SIG-M5 treated with dmso at 0.1 percent for 504 hours (cell line): Measurements from ENCODE around the gene WWOX.

Experiments
- DNase-seq: peaks from one replicate; lab custom pipeline; 2025; ENCODE audit not compliant: unreplicated experiment; lab: John Stamatoyannopoulos, UW

WWOX gene

DNA sequence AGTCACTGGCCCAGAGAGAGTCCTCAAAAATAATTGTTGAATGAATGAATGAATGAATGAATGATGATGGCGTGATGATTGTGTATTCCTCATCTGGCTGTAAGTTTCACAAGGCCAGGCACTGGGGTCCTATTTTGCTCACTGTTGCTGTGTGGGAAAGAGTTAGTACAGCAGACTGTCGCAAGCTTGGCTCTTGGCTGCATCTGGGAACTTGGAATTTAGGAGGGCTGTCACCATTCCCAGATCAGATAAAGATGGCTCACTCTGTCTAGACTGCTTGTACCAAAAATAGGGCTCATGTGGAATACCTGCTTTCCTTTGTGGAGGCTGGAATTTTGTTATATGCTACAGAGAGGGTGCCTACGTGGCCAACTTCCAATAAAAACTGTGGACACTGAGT is 530.6 kb downstream of the WWOX start:
- DNase-seq = no peak

DNA sequence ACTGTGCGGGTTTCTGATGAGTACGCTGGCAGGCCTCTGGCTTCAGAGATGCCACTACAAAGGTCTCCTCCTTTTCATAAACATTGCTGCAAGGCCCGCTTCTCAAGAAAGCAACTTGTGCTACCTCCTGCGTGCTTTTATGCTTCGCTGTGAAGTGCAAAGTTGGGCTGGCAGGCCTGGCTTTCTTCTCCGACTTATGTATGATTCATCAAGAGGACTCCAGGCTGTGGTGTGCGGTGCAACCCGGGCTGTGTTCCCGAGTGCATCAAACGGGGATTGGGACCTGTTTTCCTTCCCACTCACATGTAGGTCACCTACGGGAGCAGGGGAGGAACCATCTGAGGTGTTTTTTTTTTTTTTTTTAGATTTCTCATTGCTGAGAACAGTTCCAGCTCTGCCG is 534.1 kb downstream of the WWOX start:
- DNase-seq = no peak

DNA sequence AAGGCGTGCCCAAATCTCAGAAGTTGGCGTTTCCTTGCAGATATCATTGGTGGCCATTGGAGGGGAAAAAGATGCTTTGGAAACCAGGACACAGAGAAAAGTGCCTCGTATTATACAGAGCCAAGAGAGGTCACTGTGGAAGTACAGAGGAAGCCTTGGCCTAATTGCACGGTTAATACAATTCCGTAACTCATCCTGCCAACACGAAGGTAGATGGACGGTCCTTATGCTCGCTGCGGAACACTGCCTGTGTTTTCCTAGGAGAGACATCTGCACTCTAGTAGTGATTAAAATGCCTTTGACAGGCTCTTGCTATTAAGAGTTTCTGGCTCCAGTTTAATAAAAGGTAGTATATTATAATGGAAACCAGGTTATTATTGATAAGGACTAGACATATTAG is 536.4 kb downstream of the WWOX start:
- DNase-seq = no peak

DNA sequence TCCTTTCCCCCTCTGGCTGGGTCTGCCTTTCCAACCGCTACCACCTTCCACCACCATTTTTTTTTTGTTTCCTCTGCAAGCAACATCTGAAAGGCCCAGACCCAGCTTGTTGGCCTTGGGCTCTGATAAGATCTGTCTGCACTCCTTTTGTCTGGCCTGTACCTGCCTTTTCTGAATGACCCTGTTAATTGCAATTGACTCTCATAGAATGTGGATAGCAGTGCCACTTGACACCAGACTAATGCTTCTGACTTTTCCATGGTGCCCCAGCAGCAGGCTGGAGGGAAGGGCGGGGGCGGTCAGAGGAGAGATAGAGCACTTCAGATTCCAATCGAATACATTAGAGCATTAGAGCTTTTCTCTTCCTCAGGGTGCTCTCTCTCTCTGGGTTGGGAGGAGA is 538.9 kb downstream of the WWOX start:
- DNase-seq = no peak

DNA sequence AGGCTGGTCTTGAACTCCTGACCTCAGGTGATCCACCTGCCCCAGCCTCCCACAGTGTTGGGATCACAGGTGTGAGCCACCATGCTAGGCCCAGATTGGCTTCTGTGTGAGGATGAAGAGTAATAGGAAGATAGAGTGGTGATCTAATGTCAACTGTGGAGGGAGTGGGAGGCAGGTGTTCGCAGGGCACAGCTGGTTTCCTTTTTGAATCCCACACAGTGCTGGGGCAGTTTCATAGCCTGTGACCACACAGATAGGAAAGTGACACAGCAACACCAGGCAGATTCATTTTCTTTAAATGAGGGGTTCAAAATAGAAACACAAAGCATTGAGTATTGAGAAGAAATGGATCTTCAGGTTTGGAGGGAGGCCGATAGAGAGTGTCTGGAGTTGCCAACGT is 540.3 kb downstream of the WWOX start:
- no peak for DNase-seq

DNA sequence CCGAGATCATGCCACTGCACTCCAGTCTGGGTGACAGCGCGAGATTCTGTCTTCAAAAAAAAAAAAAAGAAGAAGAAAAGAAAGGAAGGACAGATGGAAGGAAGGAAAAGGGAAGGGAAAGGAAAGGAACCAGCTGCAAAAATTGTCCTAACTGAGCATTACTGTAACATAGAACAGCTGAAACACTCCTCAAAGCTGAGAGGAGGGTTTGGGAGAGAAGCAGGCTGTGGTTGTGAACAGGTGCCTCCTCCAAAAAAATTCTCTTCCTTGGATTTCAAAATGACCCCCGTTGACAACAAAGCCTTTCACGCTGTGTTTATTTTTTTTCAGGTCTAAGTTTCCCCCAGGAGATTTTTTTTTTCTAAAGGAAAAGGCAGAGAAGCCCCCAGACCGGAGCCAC is 541.4 kb downstream of the WWOX start:
- DNase-seq = no peak

DNA sequence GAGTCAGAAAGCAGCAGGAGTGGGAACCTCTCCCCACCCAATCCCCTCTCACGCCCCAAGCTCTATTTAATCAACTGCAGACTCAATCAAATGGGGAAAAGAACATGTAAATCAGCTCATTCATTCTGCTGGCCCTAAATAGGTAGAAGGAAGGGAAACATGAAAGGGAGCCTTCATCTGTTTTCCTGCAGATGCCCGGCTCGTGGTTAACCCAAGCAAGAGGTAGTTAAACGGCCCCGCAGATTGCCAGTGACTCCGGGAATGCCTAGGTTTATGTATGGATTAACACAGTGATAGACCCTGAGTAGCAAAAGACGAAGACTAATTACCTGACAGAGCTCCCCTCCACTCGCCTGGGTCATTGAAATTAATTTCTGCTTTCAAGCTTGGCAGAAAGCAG is 542.0 kb downstream of the WWOX start:
- DNase-seq = no peak

DNA sequence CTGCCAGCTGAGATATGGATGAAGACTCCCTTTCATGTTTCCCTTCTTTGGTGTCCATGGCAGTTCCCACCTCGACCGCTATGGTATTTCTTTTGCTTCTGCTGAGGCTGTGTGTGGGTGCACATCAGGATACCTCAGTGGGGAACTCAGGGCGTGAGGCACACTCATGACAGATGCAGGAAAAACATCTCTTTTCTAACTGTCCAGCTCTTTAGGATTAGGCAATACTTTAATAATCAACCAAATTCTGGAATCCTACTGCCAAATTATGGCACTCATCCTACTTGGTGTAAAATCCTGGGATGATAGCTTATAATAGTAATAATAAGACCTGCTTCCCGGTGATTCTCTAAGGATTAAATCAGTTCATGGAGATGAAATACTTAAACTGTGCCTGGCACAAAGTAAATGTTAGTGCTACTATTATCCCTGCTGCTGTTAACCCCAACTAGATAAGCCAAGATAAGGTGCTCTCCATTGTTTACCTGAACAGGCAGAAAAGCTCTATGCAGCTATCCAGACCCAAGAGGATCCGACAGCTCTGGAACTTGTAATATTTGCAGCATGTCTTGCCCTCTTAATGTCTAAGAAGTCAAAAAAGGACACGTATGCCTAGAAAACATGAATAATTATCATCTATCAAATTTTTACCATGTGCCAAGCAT is 543.3 kb downstream of the WWOX start:
- DNase-seq = no peak

DNA sequence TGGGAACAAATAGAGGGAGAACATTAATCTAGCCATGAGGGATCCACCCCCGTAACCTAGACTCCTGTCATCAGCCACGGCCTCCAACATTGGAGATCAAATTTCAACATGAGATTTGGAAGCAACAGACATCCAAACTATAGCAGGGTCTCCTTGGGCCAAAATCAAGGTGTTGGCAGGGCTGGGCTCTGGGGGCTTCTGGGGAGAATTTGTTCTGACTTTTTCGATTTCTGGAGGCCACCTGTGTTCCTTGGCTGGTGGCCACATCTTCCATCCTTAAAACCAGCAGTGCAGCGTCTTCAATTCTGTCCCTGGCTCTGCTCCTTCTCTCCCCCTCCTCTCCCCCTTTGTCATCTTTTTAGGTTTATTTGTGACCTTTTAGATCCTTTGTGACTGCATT is 546.2 kb downstream of the WWOX start:
- DNase-seq = no peak

DNA sequence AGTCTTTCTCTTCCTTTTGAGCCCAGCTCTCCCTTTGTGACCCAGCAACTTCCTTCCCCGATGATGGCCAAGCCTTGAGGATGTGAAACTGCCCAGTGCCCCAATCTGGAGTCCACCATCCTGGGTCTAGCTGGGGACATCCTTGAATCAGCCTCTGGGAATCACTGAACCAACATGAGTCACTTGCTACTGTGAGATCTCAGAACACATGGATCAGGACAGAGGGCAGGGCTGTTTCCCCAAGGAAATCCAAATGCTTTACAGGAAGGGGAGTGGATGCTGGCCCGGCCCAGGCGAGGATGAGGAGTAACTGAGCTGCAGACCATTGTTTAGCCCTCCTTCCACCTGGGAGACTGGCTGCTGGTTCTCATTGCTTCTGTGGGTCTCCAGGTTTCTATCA is 547.6 kb downstream of the WWOX start:
- no peak for DNase-seq

DNA sequence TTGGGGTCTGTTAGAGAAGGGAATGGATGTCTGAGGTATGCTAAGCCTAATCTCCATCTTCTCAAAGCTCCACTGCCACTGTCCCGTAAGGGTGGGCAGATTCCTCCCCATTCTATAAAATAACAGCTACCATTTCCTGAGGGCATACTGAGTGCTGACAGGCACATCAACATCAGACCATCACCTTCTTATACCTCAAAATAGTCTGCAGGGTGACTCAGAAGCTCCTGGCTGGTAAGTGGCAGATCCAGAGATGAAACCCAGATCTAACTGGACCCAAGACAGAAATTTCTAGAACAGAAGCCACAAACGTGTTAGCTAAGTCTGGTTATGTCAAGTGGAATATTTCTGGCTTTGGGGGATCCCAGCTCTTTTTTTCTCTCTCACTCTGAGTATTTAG is 548.0 kb downstream of the WWOX start:
- no peak for DNase-seq

DNA sequence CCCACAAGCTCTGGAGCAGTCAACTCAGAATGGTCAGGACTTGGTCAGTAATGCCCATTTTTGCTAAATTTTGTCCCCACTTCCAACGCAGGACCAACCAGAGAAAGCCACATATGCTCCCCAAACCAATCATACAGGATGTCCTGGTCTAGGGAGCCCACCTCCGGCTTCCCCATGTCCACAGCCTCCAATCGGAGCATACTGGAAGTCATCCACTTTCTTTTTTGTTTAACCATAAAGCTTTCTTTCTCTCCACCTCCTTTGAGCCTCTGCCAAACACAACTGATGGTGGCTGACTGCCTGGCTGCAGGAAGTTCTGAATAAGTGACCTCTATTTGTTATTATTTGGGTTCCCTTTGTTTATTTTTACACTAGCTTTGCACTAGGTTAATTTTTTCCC is 549.1 kb downstream of the WWOX start:
- no peak for DNase-seq

DNA sequence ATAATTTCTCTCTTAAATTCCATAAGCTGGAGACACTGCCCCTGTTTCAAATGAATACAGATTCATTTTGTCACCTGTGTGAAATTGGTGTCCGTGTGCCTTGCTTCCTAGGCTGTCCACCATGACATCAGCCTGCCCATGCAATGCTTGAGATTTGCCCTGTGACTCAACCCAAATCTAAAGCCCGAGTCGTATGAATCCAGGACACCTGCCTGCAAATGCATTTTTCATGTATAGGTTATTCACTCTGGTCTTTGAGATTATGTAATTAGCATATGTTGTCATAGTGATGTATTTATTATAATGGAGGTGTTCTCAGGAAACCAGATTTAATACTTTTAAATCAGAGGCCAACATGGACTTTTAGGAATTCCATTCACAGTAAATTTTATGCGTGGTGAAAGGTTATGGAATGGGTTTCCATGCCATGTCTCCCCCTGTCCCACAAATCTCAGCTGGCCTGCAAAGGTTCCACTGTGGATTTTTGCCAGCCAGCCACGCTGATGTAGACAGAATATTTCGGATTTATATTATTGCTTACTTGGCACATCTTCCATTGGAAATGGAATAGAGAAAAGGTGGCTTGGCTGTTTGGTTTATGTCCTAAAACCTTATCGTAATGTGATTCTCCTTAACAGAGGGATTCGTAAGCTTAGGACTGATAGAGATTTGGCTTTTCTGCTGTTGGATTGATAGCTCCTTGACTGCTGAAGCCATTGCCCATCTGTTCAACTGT is 551.1 kb downstream of the WWOX start:
- DNase-seq = no peak

DNA sequence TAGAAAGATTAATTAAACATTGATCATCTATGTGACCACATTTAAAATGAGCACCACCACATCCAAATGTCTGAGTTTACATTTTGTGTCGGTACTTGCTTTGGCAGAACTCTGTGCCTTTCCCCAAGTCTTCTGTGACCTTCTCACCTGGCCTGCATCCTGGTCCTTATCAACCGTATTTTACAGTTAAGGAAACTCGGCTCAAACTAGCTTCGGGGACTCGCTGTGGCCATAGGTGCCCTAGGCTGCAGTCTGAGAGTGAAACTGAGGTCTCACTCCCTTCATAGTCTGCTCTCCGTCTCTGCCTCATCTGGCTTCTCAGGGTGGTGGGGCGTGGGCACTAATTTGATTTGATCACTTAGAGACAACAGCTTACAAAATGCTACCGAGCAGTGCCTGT is 555.5 kb downstream of the WWOX start:
- no peak for DNase-seq

DNA sequence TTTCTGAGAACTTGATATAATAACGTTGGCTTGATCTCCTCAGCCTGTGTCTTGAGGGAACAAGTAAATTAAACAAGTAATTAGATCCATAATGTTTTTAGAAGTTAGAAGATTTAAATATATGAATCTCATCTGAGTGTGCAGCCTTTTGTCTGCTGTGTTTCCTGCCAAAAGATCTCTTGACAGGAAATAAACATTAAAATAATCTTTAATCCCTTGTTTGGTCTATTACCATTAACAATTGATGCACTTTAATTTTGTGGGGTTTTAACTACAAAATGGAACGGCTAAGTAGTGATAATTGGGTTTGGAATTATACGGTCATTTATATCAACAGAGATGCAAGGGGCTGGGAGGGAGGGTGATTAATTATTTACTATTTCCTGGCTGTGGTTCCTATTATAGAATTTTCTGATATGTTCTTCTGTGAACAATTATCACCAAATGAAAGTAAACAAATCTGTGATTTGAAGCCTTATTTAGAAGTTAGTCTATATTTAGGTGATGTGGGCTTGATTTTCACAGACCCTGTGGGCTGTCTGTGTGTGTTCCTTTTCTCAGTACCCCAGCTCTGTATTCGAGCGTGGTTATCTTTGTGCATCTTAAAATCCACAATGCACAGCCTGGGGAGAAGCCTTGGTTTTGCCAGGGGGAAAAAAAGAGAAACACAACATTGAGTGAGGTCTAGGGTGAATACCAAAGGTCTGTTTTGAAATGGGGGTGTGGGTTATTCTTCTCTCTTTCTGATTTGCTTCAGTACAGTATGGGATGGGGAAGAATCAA is 556.1 kb downstream of the WWOX start:
- no peak for DNase-seq

DNA sequence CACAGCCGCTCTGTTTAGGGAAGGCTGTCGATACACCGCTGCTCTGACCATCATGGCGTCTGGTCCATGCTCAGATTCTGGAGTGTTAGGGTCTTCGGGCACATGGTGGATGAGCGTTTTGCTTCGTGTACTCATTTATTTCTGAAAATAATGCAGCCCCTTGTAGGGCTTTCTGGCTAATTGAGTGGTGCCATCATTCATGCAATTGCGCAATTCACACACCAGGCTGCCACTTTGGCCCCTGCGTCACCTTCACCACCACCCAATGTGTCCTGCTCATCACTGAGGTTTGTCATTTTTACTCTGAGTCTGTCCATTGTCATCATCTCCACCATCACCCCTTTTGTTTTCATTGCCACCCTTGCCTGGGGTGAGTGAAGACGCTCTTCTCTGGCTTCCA is 557.4 kb downstream of the WWOX start:
- no peak for DNase-seq

DNA sequence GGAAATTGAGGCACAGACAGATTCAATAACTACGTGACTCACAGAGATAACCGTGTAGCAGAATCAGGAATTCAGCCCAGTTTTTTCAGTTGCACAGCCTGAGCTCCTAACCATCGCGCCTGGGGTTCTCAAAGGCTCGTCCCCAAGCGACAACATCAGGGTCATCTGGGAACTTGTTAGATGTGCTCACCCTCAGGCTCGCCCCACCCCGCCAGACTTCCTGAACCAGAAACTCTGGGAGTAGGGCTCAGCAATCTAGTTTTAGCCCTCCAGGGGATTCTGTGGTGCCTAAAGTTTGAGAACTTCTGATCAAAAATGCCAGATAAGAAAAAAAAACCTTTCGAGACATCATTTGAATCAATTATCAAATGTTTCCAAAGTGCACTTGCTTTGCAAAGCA is 559.8 kb downstream of the WWOX start:
- DNase-seq = no peak

DNA sequence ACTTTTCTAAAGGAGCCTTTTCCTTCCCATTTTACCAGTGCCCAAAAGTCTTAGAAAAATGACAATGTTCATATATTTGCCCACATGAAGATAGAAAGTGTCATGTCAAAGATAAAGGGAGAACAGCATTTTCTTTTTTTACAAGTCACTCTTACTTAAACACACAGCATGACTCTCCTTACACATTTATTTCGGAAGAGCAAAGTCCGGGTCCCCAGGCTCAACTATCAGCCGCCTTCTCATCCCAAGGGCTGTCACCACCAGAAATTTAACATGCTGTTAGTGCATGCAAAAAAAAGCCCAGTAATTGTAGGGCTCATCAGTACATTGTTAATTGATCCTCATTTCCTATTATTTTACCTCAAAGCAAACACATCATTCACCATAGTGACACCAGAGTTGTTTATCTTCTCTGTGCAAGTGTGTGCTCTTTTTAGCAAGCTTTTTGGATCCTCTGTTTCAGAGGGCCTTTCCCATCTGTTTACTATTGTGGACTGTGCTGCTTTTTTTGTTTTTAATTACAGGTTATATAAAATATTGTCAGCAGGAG is 560.3 kb downstream of the WWOX start:
- DNase-seq = no peak

DNA sequence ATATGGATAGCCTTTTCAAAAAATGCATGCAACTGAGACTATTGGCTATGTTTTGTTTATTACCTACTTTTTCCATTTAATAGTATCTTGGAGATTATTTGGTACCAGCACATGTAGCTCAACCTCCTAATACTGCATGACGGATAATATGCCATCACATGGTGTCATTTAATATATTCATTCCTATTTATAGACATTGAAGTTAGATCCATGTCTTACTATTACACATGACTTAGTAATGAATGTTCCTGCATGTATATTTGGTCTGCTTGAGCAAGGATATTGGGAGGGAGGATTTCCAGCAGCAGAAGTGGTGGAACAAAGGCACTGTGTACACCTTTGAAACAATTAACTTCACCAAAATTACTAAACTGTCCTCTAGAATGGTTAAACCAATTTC is 561.3 kb downstream of the WWOX start:
- DNase-seq = no peak

DNA sequence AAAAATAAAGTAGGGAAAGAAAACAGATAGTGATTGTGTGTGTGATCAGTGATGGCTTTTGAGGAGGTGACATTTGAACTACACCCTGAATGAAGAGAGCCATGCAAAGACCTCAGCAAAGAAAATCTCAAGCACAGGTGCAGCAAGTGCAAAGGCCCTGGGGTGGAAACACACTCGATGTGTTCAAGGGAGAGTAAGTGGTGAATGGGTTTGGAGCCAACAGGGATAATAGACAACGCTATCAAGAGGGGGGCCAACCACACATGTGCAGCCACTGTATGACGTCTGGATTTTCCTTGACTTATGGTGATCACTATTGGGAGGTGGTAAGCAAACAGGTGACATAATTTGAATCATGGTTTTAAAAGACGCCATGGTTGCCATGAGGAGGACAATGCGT is 564.2 kb downstream of the WWOX start:
- no peak for DNase-seq

DNA sequence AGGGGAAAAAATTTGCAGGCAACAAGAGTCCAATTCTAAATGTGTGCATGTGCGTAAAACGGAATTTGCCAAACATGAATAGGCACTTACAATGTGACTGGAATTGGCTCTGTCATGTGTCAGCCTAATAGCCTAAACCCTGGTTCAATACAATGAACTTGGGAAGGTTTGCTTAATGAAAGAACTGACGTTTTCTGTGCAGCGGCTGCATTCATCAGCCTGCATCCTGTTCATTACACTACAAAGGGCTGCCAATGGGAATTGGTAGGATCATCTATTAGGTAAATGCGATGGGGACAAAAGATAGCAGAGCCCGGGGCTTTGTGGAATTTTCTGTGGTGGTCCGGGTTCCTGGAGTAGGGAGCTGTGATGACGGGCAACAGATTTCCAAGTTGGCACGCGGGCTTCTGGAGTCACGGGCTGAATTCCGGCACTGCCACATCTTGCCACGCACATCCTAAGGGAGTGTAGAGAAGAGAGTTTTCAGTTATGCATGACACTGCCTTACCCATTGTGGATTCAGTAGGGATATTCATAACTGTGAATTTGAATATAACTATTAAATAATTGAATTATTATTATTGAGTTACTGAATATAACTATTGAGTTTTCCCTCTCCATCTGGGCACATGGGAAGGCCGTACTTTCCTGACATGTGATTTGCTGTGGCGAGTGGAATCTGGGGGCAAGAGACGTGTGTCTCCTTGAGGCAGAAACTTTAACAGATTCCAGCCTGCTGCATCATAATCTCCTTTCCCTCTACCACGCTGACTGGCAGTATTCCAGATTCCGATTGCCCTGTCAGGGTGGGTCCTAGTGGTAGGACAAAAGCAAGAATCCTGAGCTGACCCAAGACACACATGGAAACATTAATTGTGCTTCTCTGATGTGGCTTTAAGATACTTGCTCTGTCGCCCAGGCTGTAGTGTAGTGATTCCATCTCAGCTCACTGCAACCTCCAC is 565.6 kb downstream of the WWOX start:
- no peak for DNase-seq
